ENCODE data around the gene LAMA1.

DNA sequence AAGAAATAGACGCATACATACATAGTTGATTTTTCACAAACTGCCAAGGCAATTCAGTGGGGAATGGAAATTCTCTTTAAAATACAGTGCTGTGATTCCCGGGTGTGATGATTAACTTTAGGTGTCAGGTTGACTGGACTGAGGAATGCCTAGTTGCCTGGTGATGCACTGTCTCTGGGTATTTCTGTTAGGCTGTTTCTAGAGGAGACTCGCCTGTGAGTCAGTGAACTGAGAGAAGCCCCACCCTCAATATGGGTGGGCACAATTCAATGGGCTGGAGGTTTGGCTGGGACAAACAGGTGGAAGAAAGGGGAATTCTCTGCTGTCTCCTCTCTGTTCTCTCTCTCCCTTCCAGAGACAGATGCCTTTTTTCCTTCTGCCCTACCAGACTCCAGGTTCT is 200.5 kb downstream of the LAMA1 start:
- TF ChIP-seq, protein P1, sequence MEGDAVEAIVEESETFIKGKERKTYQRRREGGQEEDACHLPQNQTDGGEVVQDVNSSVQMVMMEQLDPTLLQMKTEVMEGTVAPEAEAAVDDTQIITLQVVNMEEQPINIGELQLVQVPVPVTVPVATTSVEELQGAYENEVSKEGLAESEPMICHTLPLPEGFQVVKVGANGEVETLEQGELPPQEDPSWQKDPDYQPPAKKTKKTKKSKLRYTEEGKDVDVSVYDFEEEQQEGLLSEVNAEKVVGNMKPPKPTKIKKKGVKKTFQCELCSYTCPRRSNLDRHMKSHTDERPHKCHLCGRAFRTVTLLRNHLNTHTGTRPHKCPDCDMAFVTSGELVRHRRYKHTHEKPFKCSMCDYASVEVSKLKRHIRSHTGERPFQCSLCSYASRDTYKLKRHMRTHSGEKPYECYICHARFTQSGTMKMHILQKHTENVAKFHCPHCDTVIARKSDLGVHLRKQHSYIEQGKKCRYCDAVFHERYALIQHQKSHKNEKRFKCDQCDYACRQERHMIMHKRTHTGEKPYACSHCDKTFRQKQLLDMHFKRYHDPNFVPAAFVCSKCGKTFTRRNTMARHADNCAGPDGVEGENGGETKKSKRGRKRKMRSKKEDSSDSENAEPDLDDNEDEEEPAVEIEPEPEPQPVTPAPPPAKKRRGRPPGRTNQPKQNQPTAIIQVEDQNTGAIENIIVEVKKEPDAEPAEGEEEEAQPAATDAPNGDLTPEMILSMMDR (IDR thresholded peaks at IDR 0.05; ENCODE audit: extremely low read depth in 1 of 2, insufficient read depth in 1 of 2, low read depth in 1 of 2, low read length in 2 of 2), result no peak
- no peak for TF ChIP-seq POLR2A (IDR thresholded peaks at IDR 0.05; ENCODE audit: low read depth, low read length)
- TF ChIP-seq JUN (IDR thresholded peaks at IDR 0.05; ENCODE audit: borderline replicate concordance, insufficient read depth, insufficient read length, low read depth), result no peak
- TF ChIP-seq, protein P2, sequence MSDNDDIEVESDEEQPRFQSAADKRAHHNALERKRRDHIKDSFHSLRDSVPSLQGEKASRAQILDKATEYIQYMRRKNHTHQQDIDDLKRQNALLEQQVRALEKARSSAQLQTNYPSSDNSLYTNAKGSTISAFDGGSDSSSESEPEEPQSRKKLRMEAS (IDR thresholded peaks at IDR 0.05; ENCODE audit: insufficient read depth, insufficient read length), result no peak
- no peak for TF ChIP-seq POLR2AphosphoS5 (IDR thresholded peaks at IDR 0.05; ENCODE audit: insufficient read depth, low read depth, low read length)
- TF ChIP-seq FOS (IDR thresholded peaks at IDR 0.05; ENCODE audit: borderline replicate concordance, insufficient read depth, low read length), result no peak
- no peak for TF ChIP-seq EZH2 (IDR thresholded peaks at IDR 0.05; ENCODE audit: borderline replicate concordance, low read depth, low read length, severe bottlenecking)
- TF ChIP-seq GATA2 (IDR thresholded peaks at IDR 0.05; ENCODE audit: insufficient read depth, insufficient read length, low read depth, low read length), result no peak
- no peak for TF ChIP-seq MYC (IDR thresholded peaks at IDR 0.05; ENCODE audit: low read depth, low read length)

Data from endothelial cell of umbilical vein (primary cell).